ENCODE results near the gene SH2D1A.

DNA sequence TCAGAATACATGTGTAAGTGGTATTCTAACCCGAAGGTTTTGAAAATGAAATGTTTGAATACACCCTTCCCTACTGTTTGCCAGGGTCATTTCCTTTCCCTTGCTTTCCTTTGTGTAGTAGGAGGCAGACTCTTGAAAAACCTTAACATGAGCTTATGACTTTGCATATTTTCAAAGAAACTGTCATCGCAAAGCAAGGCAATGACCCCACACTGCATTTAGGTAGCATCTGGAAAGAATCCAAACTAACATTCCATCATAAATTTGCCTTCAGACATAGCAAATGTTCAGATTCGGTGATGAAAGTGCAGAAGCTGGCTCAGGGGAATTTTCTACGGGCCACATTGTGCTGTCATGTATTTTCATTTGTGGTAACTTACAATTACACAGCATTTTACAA is 32.3 kb downstream of the SH2D1A start:
- TF ChIP-seq, protein P1, sequence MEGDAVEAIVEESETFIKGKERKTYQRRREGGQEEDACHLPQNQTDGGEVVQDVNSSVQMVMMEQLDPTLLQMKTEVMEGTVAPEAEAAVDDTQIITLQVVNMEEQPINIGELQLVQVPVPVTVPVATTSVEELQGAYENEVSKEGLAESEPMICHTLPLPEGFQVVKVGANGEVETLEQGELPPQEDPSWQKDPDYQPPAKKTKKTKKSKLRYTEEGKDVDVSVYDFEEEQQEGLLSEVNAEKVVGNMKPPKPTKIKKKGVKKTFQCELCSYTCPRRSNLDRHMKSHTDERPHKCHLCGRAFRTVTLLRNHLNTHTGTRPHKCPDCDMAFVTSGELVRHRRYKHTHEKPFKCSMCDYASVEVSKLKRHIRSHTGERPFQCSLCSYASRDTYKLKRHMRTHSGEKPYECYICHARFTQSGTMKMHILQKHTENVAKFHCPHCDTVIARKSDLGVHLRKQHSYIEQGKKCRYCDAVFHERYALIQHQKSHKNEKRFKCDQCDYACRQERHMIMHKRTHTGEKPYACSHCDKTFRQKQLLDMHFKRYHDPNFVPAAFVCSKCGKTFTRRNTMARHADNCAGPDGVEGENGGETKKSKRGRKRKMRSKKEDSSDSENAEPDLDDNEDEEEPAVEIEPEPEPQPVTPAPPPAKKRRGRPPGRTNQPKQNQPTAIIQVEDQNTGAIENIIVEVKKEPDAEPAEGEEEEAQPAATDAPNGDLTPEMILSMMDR (IDR thresholded peaks at IDR 0.05; ENCODE audit: insufficient read depth, low read depth, low read length), result no peak
- TF ChIP-seq EZH2 (IDR thresholded peaks at IDR 0.05; ENCODE audit: insufficient read depth, low read length), result no peak

All from astrocyte (in vitro differentiated cells and primary cell).